Mesendoderm (in vitro differentiated cells): ENCODE results near the gene NPAS1.

Experiments used
- DNase-seq: peaks from one replicate; pipeline ENCODE4 v3.0.0; 2013
- H2AK5ac ChIP-seq: 2 replicates; pipeline ENCODE4 v1.6.1; 2013; ENCODE audit warnings: low read length, inconsistent platforms
- H2BK120ac ChIP-seq: 2 replicates; pipeline ENCODE4 v1.6.1; 2013; ENCODE audit warnings: low read depth, mild to moderate bottlenecking, low read length, moderate library complexity, mixed read lengths
- H2BK15ac ChIP-seq: replicated peaks from 2 replicates; pipeline ENCODE4 v1.6.1; 2013; ENCODE audit warnings: low read depth, mild to moderate bottlenecking, moderate library complexity
- H2BK5ac ChIP-seq: 2 replicates; pipeline ENCODE4 v1.6.1; 2013; ENCODE audit warnings: low read length, inconsistent platforms
- H3K18ac ChIP-seq: 2 replicates; pipeline ENCODE4 v1.6.1; 2013; ENCODE audit warnings: mild to moderate bottlenecking, low read length, mixed read lengths
- H3K23ac ChIP-seq: one replicate; pipeline ENCODE4 v1.6.1; 2013; ENCODE audit warnings: low read length
- H3K27ac ChIP-seq: 2 replicates; pipeline ENCODE4 v1.5.1; 2013; ENCODE audit warnings: low read depth, mild to moderate bottlenecking, inconsistent platforms, low read length, moderate library complexity
- H3K27me3 ChIP-seq: 2 replicates; pipeline ENCODE4 v1.6.1; 2013; ENCODE audit warnings: low read length, control low read depth, mild to moderate bottlenecking, inconsistent platforms; ENCODE audit not compliant: insufficient read depth, poor library complexity
- H3K36me3 ChIP-seq: 2 replicates; pipeline ENCODE4 v1.6.1; 2013; ENCODE audit warnings: low read length, inconsistent platforms; ENCODE audit not compliant: control insufficient read depth, insufficient read depth
- H3K4ac ChIP-seq: one replicate; pipeline ENCODE4 v1.6.1; 2013; ENCODE audit warnings: low read depth, mild to moderate bottlenecking, low read length, moderate library complexity
- H3K4me1 ChIP-seq: 2 replicates; pipeline ENCODE4 v1.6.1; 2013; ENCODE audit warnings: low read depth, low read length, inconsistent platforms; ENCODE audit not compliant: control insufficient read depth
- H3K4me2 ChIP-seq: 2 replicates; pipeline ENCODE4 v1.6.1; 2013; ENCODE audit warnings: low read length
- H3K4me3 ChIP-seq: 2 replicates; pipeline ENCODE4 v1.5.1; 2013; ENCODE audit warnings: mild to moderate bottlenecking, low read length
- H3K56ac ChIP-seq: one replicate; pipeline ENCODE4 v1.6.1; 2013; ENCODE audit warnings: low read length
- H3K79me1 ChIP-seq: 2 replicates; pipeline ENCODE4 v1.6.1; 2013; ENCODE audit warnings: low read length, inconsistent platforms
- H3K79me2 ChIP-seq: 2 replicates; pipeline ENCODE4 v1.6.1; 2013; ENCODE audit warnings: mild to moderate bottlenecking, low read length; ENCODE audit not compliant: control insufficient read depth, insufficient read depth
- H3K9ac ChIP-seq: 2 replicates; pipeline ENCODE4 v1.6.1; 2013; ENCODE audit warnings: low read length, inconsistent platforms
- H4K5ac ChIP-seq: one replicate; pipeline ENCODE4 v1.6.1; 2013; ENCODE audit warnings: low read length
- H4K8ac ChIP-seq: one replicate; pipeline ENCODE4 v1.6.1; 2013; ENCODE audit warnings: low read depth, mild to moderate bottlenecking, control low read depth, low read length, moderate library complexity
- WGBS: extraction: QIAGEN DNeasy Blood & Tissue Kit; methylation state at CpG from one replicate; pipeline ENCODE4 v1.1.7; 2013; ENCODE audit warnings: low lambda C conversion rate, missing lambda C conversion rate; ENCODE audit not compliant: insufficient coverage; ENCODE audit errors: extremely low coverage; 5-methylcytosine and 5-hydroxymethylcytosine counted together

NPAS1 gene

GRCh38 chr19:47066376-47067214 lies 47.0 kb downstream of the NPAS1 start:
- Histone ChIP-seq H3K4me1 (no peaks in the 10 kb centered on the region), H3K18ac (no peak overlapping the region), H4K5ac (no peak overlapping the region), H2AK5ac (no peak overlapping the region), H2BK5ac (no peak overlapping the region), H3K23ac (no peak overlapping the region), H4K8ac (no peak overlapping the region), H3K4ac (no peak overlapping the region), H3K9ac (no peak overlapping the region), H3K4me2 (no peak overlapping the region), H3K79me2 (no peaks in the 10 kb centered on the region), H3K27ac (no peak overlapping the region), H3K27me3 (no peaks in the 10 kb centered on the region), H3K79me1 (no peaks in the 10 kb centered on the region), H3K56ac (no peak overlapping the region), H3K4me3 (no peak overlapping the region), H2BK15ac (no peak overlapping the region), H3K36me3 (peaks cover 8% of the 10 kb centered on the region), H2BK120ac (no peak overlapping the region)
- no CpG with 5 or more reads among the region's 61 CpGs for WGBS
- no peak for DNase-seq

- Histone ChIP-seq H3K56ac (no peak overlapping the region), H3K18ac (no peak overlapping the region), H2BK120ac (no peak overlapping the region), H2BK5ac (no peak overlapping the region), H3K27me3 (no peaks in the 10 kb centered on the region), H3K4me2 (no peak overlapping the region), H3K27ac (no peak overlapping the region), H2AK5ac (no peak overlapping the region), H3K9ac (no peak overlapping the region), H3K79me2 (no peaks in the 10 kb centered on the region), H3K4me3 (no peak overlapping the region), H2BK15ac (no peak overlapping the region), H3K4ac (no peak overlapping the region), H4K5ac (no peak overlapping the region), H3K79me1 (no peaks in the 10 kb centered on the region), H3K36me3 (peaks cover 8% of the 10 kb centered on the region), H3K23ac (no peak overlapping the region), H3K4me1 (no peaks in the 10 kb centered on the region), H4K8ac (no peak overlapping the region)
- DNase-seq = no peak
- no CpG with 5 or more reads among the region's 36 CpGs for WGBS
Measured at GRCh38 chr19:47067215-47067847, 47.7 kb downstream of the NPAS1 start.

DNA sequence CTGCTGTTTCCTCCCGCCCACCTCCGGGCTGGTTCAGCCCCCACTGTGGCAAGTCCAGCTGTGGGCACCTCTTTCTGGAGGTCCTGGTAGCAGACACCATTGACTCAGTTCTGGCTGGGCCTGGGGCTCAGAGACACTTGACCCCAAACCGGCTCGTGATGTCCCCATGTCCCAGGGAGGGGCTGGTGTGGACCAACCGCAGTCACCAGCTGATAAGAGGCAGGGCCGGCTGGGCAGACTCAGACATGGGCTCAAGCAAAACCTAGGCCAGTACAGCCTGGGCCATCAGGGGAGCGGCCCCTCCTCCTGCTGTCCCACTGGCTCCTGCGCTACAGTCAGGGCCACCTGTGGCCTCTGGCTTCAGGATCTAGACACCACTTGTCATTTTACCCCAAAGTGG lies 48.6 kb downstream of the NPAS1 start:
- H3K4me3 ChIP-seq = no peak overlapping the region
- H3K23ac ChIP-seq = no peak overlapping the region
- no peak overlapping the region for H3K56ac ChIP-seq
- no peaks in the 10 kb centered on the region for H3K79me1 ChIP-seq
- no peaks in the 10 kb centered on the region for H3K79me2 ChIP-seq
- H3K36me3 ChIP-seq = peaks cover 10% of the 10 kb centered on the region
- DNase-seq = no peak
- no peak overlapping the region for H3K18ac ChIP-seq
- no peak overlapping the region for H2AK5ac ChIP-seq
- H3K4ac ChIP-seq = no peak overlapping the region
- no peak overlapping the region for H3K4me2 ChIP-seq
- no peaks in the 10 kb centered on the region for H3K27me3 ChIP-seq
- no peaks in the 10 kb centered on the region for H3K4me1 ChIP-seq
- H3K27ac ChIP-seq = no peak overlapping the region
- no peak overlapping the region for H3K9ac ChIP-seq
- no peak overlapping the region for H4K8ac ChIP-seq
- H2BK5ac ChIP-seq = no peak overlapping the region
- no CpG with 5 or more reads among the region's 8 CpGs for WGBS
- H4K5ac ChIP-seq = no peak overlapping the region
- no peak overlapping the region for H2BK15ac ChIP-seq
- no peak overlapping the region for H2BK120ac ChIP-seq

GRCh38 chr19:47068876-47069406 lies 49.3 kb downstream of the NPAS1 start:
- Histone ChIP-seq H3K4me1 (no peaks in the 10 kb centered on the region), H3K9ac (no peak overlapping the region), H3K4ac (no peak overlapping the region), H4K5ac (no peak overlapping the region), H3K4me3 (no peak overlapping the region), H3K18ac (no peak overlapping the region), H3K27me3 (no peaks in the 10 kb centered on the region), H3K79me2 (no peaks in the 10 kb centered on the region), H3K23ac (no peak overlapping the region), H2BK120ac (no peak overlapping the region), H3K27ac (no peak overlapping the region), H2BK5ac (no peak overlapping the region), H3K36me3 (peaks cover 10% of the 10 kb centered on the region), H3K4me2 (no peak overlapping the region), H2BK15ac (no peak overlapping the region), H3K56ac (no peak overlapping the region), H4K8ac (no peak overlapping the region), H3K79me1 (no peaks in the 10 kb centered on the region), H2AK5ac (no peak overlapping the region)
- DNase-seq = no peak
- WGBS = no CpG with 5 or more reads among the region's 18 CpGs

DNA sequence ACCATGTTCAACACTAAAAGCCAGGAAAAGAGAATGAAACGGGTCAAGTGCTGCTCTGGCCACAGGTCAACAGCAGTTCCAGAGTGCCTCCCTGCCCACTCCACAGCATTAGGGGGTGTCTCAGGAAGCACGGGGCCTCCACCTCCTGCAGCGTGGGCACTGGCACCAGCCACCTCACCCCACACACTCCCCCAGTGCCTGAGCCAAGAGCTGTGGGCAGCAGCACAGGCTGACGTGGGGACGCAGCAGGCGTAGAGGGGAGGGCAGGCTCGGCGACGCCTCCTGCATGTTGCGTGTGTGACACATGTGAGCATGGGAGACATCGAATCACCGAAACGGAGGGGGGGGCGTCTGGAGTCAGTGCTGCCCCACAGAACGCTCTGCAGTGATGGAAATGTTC lies 50.2 kb downstream of the NPAS1 start:
- no peak overlapping the region for H2AK5ac ChIP-seq
- no peak for DNase-seq
- H3K4ac ChIP-seq = no peak overlapping the region
- no peak overlapping the region for H3K4me2 ChIP-seq
- H2BK120ac ChIP-seq = no peak overlapping the region
- no peaks in the 10 kb centered on the region for H3K27me3 ChIP-seq
- no peak overlapping the region for H3K27ac ChIP-seq
- no peak overlapping the region for H2BK5ac ChIP-seq
- no peak overlapping the region for H3K18ac ChIP-seq
- no peak overlapping the region for H3K56ac ChIP-seq
- H2BK15ac ChIP-seq = no peak overlapping the region
- H3K23ac ChIP-seq = no peak overlapping the region
- no peaks in the 10 kb centered on the region for H3K79me2 ChIP-seq
- H3K36me3 ChIP-seq = peaks cover 10% of the 10 kb centered on the region
- H3K4me3 ChIP-seq = no peak overlapping the region
- no CpG with 5 or more reads among the region's 15 CpGs for WGBS
- no peaks in the 10 kb centered on the region for H3K4me1 ChIP-seq
- H3K9ac ChIP-seq = no peak overlapping the region
- no peak overlapping the region for H4K8ac ChIP-seq
- no peaks in the 10 kb centered on the region for H3K79me1 ChIP-seq
- H4K5ac ChIP-seq = no peak overlapping the region
